ENCODE results near the gene ST3GAL2.

The ST3GAL2 gene

GRCh38 chr16:70474320-70475053 lies 35.6 kb upstream of the ST3GAL2 start:
- DNase-seq (ENCODE audit: low read depth): no peak
- TF ChIP-seq, protein P1, sequence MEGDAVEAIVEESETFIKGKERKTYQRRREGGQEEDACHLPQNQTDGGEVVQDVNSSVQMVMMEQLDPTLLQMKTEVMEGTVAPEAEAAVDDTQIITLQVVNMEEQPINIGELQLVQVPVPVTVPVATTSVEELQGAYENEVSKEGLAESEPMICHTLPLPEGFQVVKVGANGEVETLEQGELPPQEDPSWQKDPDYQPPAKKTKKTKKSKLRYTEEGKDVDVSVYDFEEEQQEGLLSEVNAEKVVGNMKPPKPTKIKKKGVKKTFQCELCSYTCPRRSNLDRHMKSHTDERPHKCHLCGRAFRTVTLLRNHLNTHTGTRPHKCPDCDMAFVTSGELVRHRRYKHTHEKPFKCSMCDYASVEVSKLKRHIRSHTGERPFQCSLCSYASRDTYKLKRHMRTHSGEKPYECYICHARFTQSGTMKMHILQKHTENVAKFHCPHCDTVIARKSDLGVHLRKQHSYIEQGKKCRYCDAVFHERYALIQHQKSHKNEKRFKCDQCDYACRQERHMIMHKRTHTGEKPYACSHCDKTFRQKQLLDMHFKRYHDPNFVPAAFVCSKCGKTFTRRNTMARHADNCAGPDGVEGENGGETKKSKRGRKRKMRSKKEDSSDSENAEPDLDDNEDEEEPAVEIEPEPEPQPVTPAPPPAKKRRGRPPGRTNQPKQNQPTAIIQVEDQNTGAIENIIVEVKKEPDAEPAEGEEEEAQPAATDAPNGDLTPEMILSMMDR (IDR thresholded peaks at IDR 0.05; ENCODE audit: low read depth, low read length): no peak
- TF ChIP-seq MYC (IDR thresholded peaks at IDR 0.05; ENCODE audit: low read depth, low read length): no peak
- TF ChIP-seq POLR2A (IDR thresholded peaks at IDR 0.05; ENCODE audit: extremely low read depth, insufficient read length): no peak
- no peak for TF ChIP-seq MAX (IDR thresholded peaks at IDR 0.05; ENCODE audit: low read depth, low read length)
- no peak overlapping the region for H3K4me3 ChIP-seq (ENCODE audit: low read depth, low read length)

DNA sequence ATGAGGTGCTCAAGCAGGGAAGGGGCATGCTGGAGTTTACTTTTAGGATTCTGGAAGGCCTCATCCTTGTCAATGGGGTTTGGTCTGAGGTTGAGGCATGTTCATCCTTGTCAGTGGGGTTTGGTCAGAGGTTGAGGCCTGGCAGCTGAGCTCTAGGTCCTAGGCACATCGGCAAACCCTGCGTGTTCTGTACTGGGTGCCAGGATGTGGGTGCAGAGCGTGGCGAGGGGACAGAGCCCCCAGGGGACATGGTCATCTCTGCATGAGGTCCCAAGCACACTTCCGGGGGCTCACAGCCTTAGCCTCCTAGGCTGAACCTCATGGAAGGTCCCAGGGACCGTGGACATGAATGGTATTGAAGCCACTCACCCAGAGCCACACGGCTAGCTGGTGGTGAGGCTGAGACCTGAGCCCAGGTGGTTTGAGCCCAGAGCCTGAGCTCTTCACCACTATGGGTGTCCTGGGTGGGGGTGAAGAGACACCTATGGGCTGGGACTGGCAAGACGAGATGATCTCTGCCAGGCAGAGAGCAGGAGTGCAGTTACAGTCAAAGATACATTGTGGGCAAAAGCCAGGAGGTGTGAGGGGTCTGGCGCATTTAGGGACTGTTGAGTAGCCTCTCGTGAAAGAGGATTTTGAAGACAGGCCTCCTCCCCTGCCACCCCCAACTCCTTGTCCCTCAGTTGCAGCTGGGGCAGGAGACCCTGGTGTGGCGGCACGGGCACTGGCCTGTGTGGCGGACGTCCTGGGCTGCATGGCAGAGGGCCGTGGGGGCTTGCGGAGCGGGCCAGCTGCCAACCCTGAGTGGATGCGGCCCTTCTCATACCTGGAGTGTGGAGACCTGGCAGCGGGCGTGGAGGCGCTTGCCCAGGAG lies 34.8 kb upstream of the ST3GAL2 start:
- DNase-seq (ENCODE audit: low read depth): peak; percentile 37
- TF ChIP-seq POLR2A (IDR thresholded peaks at IDR 0.05; ENCODE audit: extremely low read depth, insufficient read length): no peak
- TF ChIP-seq, protein P1 (IDR thresholded peaks at IDR 0.05; ENCODE audit: low read depth, low read length): peak; percentile 13
- no peak overlapping the region for H3K4me3 ChIP-seq (ENCODE audit: low read depth, low read length)

GRCh38 chr16:70472786-70473433 lies 34.0 kb upstream of the ST3GAL2 start:
- no peak overlapping the region for H3K4me3 ChIP-seq (ENCODE audit: low read depth, low read length)
- TF ChIP-seq, protein P1 (IDR thresholded peaks at IDR 0.05; ENCODE audit: low read depth, low read length): no peak
- DNase-seq (ENCODE audit: low read depth): no peak

DNA sequence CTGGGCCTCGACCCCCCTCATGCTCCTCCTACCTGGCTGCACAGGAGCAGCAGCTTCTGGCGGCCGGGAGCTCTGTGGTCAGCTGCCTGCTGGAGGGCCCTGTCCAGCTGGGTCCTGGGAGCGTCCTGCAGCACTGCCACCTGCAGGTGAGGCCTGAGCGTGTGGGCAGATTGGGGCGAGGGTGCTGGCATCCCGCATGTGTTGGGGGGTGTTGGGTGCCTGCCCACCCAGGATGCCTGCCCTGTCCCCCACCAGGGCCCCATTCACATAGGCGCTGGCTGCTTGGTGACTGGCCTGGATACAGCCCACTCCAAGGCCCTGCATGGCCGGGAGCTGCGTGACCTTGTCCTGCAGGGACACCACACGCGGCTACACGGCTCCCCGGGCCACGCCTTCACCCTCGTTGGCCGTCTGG lies 32.0 kb upstream of the ST3GAL2 start:
- no peak for TF ChIP-seq MYC (IDR thresholded peaks at IDR 0.05; ENCODE audit: low read depth, low read length)
- no peak for TF ChIP-seq MAX (IDR thresholded peaks at IDR 0.05; ENCODE audit: low read depth, low read length)
- TF ChIP-seq, protein P1 (IDR thresholded peaks at IDR 0.05; ENCODE audit: low read depth, low read length): no peak
- TF ChIP-seq POLR2A (IDR thresholded peaks at IDR 0.05; ENCODE audit: extremely low read depth, insufficient read length): no peak
- no peak for DNase-seq (ENCODE audit: low read depth)

GRCh38 chr16:70470141-70470926 lies 31.4 kb upstream of the ST3GAL2 start:
- no peak for DNase-seq (ENCODE audit: low read depth)
- TF ChIP-seq, protein P1 (IDR thresholded peaks at IDR 0.05; ENCODE audit: low read depth, low read length): no peak
- TF ChIP-seq MYC (IDR thresholded peaks at IDR 0.05; ENCODE audit: low read depth, low read length): no peak
- TF ChIP-seq POLR2A (IDR thresholded peaks at IDR 0.05; ENCODE audit: extremely low read depth, insufficient read length): no peak
- TF ChIP-seq MAX (IDR thresholded peaks at IDR 0.05; ENCODE audit: low read depth, low read length): no peak
- H3K4me3 ChIP-seq (ENCODE audit: low read depth, low read length): no peak overlapping the region

More for the DNA sequence above, 32.0 kb upstream of the ST3GAL2 start:
- no peak overlapping the region for H3K4me3 ChIP-seq (ENCODE audit: low read depth, low read length)

Data from NB4 (cell line).